Measurements from ENCODE around the gene SLC8A3.

SLC8A3 gene

DNA sequence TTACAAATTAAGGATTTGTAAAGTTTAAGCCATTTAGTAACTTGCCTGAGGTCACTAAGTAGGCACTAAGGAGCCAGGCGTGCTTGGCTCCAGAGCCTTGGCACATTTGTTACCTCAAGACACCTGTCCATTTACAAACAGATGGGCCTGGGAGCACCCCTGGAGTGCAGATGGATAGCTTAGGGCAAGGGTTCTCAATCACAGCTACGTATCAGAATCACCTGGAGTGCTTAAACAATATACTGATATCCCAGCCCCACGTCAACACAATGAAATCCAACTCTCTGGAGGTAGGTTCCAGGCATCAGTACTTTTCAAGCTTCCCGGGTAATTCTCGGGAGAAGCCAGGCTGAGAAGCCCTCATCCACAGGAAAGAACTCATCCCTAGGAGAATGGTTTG is 45.4 kb downstream of the SLC8A3 start:
- Histone ChIP-seq H3K9ac (ENCODE audit: insufficient read length, low read depth) (no peak overlapping the region), H3K36me3 (ENCODE audit: insufficient read depth, insufficient read length, low read length) (no peaks in the 10 kb centered on the region), H3K4me1 (ENCODE audit: insufficient read depth, insufficient read length) (no peaks in the 10 kb centered on the region), H3K4me3 (ENCODE audit: insufficient read length, low read depth) (no peak overlapping the region), H3K9me3 (ENCODE audit: insufficient read depth, low read length) (no peaks in the 10 kb centered on the region), H3K27me3 (ENCODE audit: insufficient read depth, insufficient read length) (no peaks in the 10 kb centered on the region)
- no peak for DNase-seq (ENCODE audit: low read depth, low spot score)
- TF ChIP-seq ZNF274 (IDR thresholded peaks at IDR 0.05; ENCODE audit: low read depth, low read length), result no peak
- TF ChIP-seq YY1 (IDR thresholded peaks at IDR 0.05; ENCODE audit: insufficient read depth, insufficient read length), result no peak
- no peak for TF ChIP-seq SUZ12 (IDR thresholded peaks at IDR 0.05; ENCODE audit: extremely low read depth, insufficient read depth, insufficient read length)

- H3K9ac ChIP-seq (ENCODE audit: insufficient read length, low read depth), result no peak overlapping the region
- H3K9me3 ChIP-seq (ENCODE audit: insufficient read depth, low read length), result no peaks in the 10 kb centered on the region
- H3K27me3 ChIP-seq (ENCODE audit: insufficient read depth, insufficient read length), result no peaks in the 10 kb centered on the region
- DNase-seq (ENCODE audit: low read depth, low spot score), result no peak
- no peak for TF ChIP-seq SUZ12 (IDR thresholded peaks at IDR 0.05; ENCODE audit: extremely low read depth, insufficient read depth, insufficient read length)
- no peak for TF ChIP-seq YY1 (IDR thresholded peaks at IDR 0.05; ENCODE audit: insufficient read depth, insufficient read length)
- no peak for TF ChIP-seq ZNF274 (IDR thresholded peaks at IDR 0.05; ENCODE audit: low read depth, low read length)
- H3K4me3 ChIP-seq (ENCODE audit: insufficient read length, low read depth), result no peak overlapping the region
- H3K36me3 ChIP-seq (ENCODE audit: insufficient read depth, insufficient read length, low read length), result no peaks in the 10 kb centered on the region
- H3K4me1 ChIP-seq (ENCODE audit: insufficient read depth, insufficient read length), result peaks cover 2% of the 10 kb centered on the region
These were observed 48.1 kb downstream of the SLC8A3 start for GRCh38 chr14:70140614-70141013.

DNA sequence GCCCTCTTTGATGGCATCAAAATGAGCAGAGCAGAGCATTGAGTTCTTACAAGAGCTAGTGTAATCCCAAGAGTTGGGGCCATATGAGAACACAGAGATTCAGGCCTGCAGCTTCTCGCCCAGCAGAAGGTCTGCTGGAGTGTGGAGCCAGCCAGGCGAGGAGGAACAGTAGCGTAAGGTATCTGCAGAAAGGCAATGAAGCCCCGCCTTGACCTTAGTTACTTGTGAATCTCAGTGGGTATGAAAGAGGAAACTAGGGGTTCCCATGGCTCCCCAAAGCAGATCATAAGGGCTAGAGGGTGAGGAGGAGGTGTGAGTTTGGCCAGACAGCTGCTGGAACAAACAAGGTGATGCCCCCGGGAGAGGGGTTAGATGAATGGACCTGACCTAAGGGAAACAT is 49.4 kb downstream of the SLC8A3 start:
- TF ChIP-seq SUZ12 (IDR thresholded peaks at IDR 0.05; ENCODE audit: extremely low read depth, insufficient read depth, insufficient read length), result no peak
- no peak for TF ChIP-seq ZNF274 (IDR thresholded peaks at IDR 0.05; ENCODE audit: low read depth, low read length)
- no peak for TF ChIP-seq YY1 (IDR thresholded peaks at IDR 0.05; ENCODE audit: insufficient read depth, insufficient read length)
- no peaks in the 10 kb centered on the region for H3K9me3 ChIP-seq (ENCODE audit: insufficient read depth, low read length)
- H3K27me3 ChIP-seq (ENCODE audit: insufficient read depth, insufficient read length), result no peaks in the 10 kb centered on the region
- H3K4me3 ChIP-seq (ENCODE audit: insufficient read length, low read depth), result no peak overlapping the region
- no peak for DNase-seq (ENCODE audit: low read depth, low spot score)
- H3K36me3 ChIP-seq (ENCODE audit: insufficient read depth, insufficient read length, low read length), result no peaks in the 10 kb centered on the region
- peaks cover 2% of the 10 kb centered on the region for H3K4me1 ChIP-seq (ENCODE audit: insufficient read depth, insufficient read length)
- no peak overlapping the region for H3K9ac ChIP-seq (ENCODE audit: insufficient read length, low read depth)

DNA sequence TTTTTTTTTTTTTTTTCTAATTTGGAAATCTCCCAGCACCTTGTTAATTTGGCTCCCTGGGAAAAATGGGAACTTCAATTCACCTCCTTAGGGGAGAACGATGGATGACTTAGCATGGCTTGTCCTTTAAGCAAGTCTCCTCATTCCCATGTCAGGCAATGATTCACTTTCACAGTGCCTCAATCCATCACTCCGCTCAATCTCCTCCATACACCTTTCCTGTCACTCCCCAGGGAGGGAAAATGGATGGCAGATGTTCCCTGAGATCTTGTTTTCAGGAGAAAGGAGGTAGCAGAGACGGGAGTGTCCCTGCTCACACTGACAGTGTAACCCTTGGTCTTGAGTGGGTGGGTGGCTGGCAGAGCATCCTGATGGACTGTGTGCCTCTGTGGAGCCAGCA is 51.0 kb downstream of the SLC8A3 start:
- H3K4me3 ChIP-seq (ENCODE audit: insufficient read length, low read depth), result no peak overlapping the region
- H3K9me3 ChIP-seq (ENCODE audit: insufficient read depth, low read length), result no peaks in the 10 kb centered on the region
- peaks cover 2% of the 10 kb centered on the region for H3K4me1 ChIP-seq (ENCODE audit: insufficient read depth, insufficient read length)
- TF ChIP-seq SUZ12 (IDR thresholded peaks at IDR 0.05; ENCODE audit: extremely low read depth, insufficient read depth, insufficient read length) (no peak), YY1 (IDR thresholded peaks at IDR 0.05; ENCODE audit: insufficient read depth, insufficient read length) (no peak), ZNF274 (IDR thresholded peaks at IDR 0.05; ENCODE audit: low read depth, low read length) (no peak)
- no peak overlapping the region for H3K9ac ChIP-seq (ENCODE audit: insufficient read length, low read depth)
- no peaks in the 10 kb centered on the region for H3K27me3 ChIP-seq (ENCODE audit: insufficient read depth, insufficient read length)
- DNase-seq (ENCODE audit: low read depth, low spot score), result no peak
- H3K36me3 ChIP-seq (ENCODE audit: insufficient read depth, insufficient read length, low read length), result no peaks in the 10 kb centered on the region

DNA sequence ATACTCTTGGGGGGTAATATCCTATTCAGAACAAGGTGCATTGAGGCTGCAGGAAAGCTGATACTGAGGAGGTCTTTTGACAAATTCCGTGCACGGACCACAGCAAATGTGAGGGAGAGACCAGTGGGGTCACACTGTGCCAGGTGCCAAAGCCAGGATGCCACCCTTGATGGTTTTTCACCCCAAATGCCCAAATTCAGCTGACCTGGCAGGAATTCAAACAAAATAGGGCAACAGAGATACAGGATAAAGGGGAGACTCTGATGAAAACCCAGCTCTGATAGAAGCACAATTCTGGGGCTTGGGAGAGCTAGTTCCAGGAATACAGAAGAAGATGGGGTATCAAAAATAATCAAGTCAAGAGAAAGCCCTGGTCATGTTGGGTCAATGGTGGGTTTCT is 55.3 kb downstream of the SLC8A3 start:
- Histone ChIP-seq H3K27me3 (ENCODE audit: insufficient read depth, insufficient read length) (no peaks in the 10 kb centered on the region), H3K4me1 (ENCODE audit: insufficient read depth, insufficient read length) (peaks cover 2% of the 10 kb centered on the region), H3K36me3 (ENCODE audit: insufficient read depth, insufficient read length, low read length) (no peaks in the 10 kb centered on the region), H3K9me3 (ENCODE audit: insufficient read depth, low read length) (no peaks in the 10 kb centered on the region), H3K9ac (ENCODE audit: insufficient read length, low read depth) (no peak overlapping the region), H3K4me3 (ENCODE audit: insufficient read length, low read depth) (no peak overlapping the region)
- DNase-seq (ENCODE audit: low read depth, low spot score), result no peak
- TF ChIP-seq ZNF274 (IDR thresholded peaks at IDR 0.05; ENCODE audit: low read depth, low read length) (no peak), YY1 (IDR thresholded peaks at IDR 0.05; ENCODE audit: insufficient read depth, insufficient read length) (no peak), SUZ12 (IDR thresholded peaks at IDR 0.05; ENCODE audit: extremely low read depth, insufficient read depth, insufficient read length) (no peak)

- Histone ChIP-seq H3K27me3 (ENCODE audit: insufficient read depth, insufficient read length) (no peaks in the 10 kb centered on the region), H3K4me3 (ENCODE audit: insufficient read length, low read depth) (no peak overlapping the region), H3K9me3 (ENCODE audit: insufficient read depth, low read length) (no peaks in the 10 kb centered on the region), H3K4me1 (ENCODE audit: insufficient read depth, insufficient read length) (no peaks in the 10 kb centered on the region), H3K36me3 (ENCODE audit: insufficient read depth, insufficient read length, low read length) (no peaks in the 10 kb centered on the region), H3K9ac (ENCODE audit: insufficient read length, low read depth) (no peak overlapping the region)
- TF ChIP-seq SUZ12 (IDR thresholded peaks at IDR 0.05; ENCODE audit: extremely low read depth, insufficient read depth, insufficient read length) (no peak), YY1 (IDR thresholded peaks at IDR 0.05; ENCODE audit: insufficient read depth, insufficient read length) (no peak), ZNF274 (IDR thresholded peaks at IDR 0.05; ENCODE audit: low read depth, low read length) (no peak)
- no peak for DNase-seq (ENCODE audit: low read depth, low spot score)
These were observed 58.3 kb downstream of the SLC8A3 start for GRCh38 chr14:70130482-70130881.

DNA sequence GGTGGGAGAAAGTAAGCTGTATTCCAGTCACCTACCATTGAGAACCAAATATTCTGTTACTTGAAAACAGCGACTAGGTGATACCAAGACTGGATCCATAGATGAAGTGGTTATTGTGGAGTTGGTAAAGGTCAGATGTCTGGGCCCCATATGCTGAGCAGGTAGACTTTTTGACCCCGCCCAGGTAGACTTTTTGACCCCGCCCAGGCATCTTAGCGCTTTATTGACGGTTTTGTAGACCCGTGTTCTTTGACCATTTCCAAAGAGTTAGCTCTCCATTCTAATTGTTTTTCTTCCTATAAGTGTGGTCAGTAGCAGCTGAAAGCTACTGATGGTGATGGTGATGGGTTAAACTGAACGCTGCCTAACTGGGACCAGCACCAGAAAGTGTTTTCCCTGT is 61.6 kb downstream of the SLC8A3 start:
- Histone ChIP-seq H3K27me3 (ENCODE audit: insufficient read depth, insufficient read length) (no peaks in the 10 kb centered on the region), H3K4me1 (ENCODE audit: insufficient read depth, insufficient read length) (no peaks in the 10 kb centered on the region), H3K9me3 (ENCODE audit: insufficient read depth, low read length) (no peaks in the 10 kb centered on the region), H3K4me3 (ENCODE audit: insufficient read length, low read depth) (no peak overlapping the region), H3K9ac (ENCODE audit: insufficient read length, low read depth) (no peak overlapping the region), H3K36me3 (ENCODE audit: insufficient read depth, insufficient read length, low read length) (no peaks in the 10 kb centered on the region)
- TF ChIP-seq SUZ12 (IDR thresholded peaks at IDR 0.05; ENCODE audit: extremely low read depth, insufficient read depth, insufficient read length), result no peak
- TF ChIP-seq ZNF274 (IDR thresholded peaks at IDR 0.05; ENCODE audit: low read depth, low read length), result no peak
- no peak for TF ChIP-seq YY1 (IDR thresholded peaks at IDR 0.05; ENCODE audit: insufficient read depth, insufficient read length)
- DNase-seq (ENCODE audit: low read depth, low spot score), result no peak

GRCh38 chr14:70123796-70124195 is 65.0 kb downstream of the SLC8A3 start:
- H3K4me1 ChIP-seq (ENCODE audit: insufficient read depth, insufficient read length), result no peaks in the 10 kb centered on the region
- H3K9ac ChIP-seq (ENCODE audit: insufficient read length, low read depth), result no peak overlapping the region
- no peak for TF ChIP-seq ZNF274 (IDR thresholded peaks at IDR 0.05; ENCODE audit: low read depth, low read length)
- no peak for TF ChIP-seq SUZ12 (IDR thresholded peaks at IDR 0.05; ENCODE audit: extremely low read depth, insufficient read depth, insufficient read length)
- TF ChIP-seq YY1 (IDR thresholded peaks at IDR 0.05; ENCODE audit: insufficient read depth, insufficient read length), result no peak
- H3K9me3 ChIP-seq (ENCODE audit: insufficient read depth, low read length), result no peaks in the 10 kb centered on the region
- H3K36me3 ChIP-seq (ENCODE audit: insufficient read depth, insufficient read length, low read length), result no peaks in the 10 kb centered on the region
- no peak for DNase-seq (ENCODE audit: low read depth, low spot score)
- H3K4me3 ChIP-seq (ENCODE audit: insufficient read length, low read depth), result no peak overlapping the region
- H3K27me3 ChIP-seq (ENCODE audit: insufficient read depth, insufficient read length), result no peaks in the 10 kb centered on the region
